ENCODE results near the gene CCDC92B.

The CCDC92B gene

DNA sequence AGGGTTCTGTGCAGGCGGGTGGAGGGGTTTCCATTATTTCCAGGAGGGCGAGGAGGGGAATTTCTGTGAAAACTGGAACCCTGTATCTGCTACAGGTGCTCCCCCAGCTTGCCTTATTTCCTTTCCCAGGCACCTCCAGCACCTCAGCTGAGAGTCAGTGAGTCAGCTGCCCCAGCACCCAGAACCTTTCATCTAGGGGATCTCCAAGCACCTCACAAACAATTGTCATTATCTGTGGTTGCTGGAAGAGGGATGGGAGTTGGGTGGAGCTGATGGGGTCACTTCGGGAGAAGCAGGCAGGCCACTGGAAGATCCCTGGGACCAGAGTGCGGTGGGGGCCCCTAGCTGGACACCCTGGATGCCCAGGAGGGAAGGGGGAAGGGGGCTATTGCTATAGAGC lies 27.8 kb downstream of the CCDC92B start:
- no peak for DNase-seq (ENCODE audit: low spot score)

DNA sequence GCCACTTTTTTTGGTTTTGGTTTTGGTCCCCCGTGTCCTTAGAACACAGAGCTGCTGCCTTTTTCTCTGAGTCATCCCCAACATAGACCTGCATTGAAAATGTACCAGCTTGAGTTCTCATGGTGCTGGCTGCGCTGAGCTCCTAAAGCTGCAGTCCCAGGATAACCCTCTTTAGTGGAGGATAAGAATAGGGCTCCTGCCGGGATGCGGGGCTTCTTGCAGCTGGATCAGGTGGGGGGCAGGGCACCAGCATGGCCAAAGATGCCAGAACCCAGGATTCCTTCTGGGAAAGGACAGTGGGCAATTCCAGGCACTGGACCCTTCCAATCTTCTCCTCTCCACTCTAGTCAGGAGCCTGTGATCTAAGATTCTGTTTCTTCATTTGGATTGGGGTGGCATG lies 29.6 kb downstream of the CCDC92B start:
- no peak for DNase-seq (ENCODE audit: low spot score)

DNA sequence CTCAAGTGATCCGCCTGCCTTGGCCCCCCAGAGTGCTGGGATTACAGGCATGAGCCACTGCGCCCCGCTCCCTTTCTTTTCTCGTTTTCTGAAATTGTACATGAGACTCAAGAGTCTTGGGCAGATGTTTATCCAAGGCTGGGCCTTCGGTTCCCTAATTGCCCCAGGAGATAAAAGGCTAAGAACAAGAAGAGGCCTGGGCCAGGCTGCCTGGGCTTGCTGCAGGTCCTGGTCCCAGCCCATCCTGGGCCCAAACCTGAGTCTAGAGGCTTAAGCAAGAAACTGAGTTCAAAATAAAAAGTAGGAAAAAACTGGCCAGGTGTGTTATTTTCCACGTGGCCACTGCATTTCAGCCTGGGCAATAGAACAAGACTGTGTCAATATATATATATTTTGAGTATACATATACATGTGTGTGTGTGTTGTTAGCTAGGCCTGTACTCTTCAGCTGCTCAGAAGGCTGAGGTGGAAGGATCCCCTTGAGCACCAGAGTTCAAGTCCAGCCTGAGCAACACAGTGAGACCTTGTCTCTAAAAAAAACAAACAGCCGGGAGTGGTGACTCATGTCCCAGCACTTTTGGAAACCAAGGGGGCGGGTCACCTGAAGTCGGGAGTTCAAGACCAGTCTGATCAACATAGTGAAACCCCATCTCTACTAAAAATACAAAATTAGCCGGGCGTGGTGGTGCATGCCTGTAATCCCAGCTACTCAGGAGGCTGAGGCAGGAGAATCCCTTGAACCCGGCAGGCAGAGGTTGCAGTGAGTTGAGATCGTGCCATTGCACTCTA lies 31.1 kb downstream of the CCDC92B start:
- no peak for DNase-seq (ENCODE audit: low spot score)

DNA sequence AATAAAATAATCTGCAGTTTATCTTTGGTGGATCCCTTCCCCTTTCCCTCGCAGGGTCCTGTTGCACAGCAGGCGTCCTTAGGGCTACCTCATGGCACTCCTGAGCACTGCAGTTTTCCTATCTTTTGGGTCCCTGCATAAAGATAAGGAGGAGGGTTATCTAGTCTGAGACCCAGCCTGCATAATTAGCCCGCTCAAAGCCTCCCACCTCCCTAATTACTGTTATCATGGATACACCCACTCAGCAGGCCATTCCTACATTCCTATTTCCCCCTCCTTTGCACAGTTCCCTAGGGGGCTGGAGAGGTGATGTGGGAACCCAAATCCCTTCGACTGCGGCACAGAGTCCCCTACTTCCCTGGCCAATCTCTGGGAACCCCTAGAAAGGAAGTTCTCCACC lies 32.8 kb downstream of the CCDC92B start:
- DNase-seq (ENCODE audit: low spot score) = no peak

DNA sequence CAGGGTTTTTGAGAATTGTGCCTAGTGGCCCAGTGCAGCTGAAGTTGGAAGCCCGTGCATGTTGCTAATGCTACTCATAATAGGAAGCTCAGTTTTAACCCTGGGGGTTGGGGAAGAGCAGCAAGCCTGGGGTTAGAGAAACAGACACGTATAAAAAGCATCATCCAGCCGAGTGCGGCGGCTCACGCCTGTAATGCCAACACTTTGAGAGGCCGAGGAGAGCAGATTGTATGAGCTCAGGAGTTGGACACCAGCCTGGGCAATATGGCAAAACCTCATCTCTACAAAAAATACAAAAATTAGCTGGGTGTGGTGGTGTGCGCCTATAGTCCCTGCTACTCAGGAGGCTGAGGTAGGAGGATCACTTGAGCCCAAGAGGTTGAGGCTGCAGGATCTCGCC lies 35.6 kb downstream of the CCDC92B start:
- no peak for DNase-seq (ENCODE audit: low spot score)

DNA sequence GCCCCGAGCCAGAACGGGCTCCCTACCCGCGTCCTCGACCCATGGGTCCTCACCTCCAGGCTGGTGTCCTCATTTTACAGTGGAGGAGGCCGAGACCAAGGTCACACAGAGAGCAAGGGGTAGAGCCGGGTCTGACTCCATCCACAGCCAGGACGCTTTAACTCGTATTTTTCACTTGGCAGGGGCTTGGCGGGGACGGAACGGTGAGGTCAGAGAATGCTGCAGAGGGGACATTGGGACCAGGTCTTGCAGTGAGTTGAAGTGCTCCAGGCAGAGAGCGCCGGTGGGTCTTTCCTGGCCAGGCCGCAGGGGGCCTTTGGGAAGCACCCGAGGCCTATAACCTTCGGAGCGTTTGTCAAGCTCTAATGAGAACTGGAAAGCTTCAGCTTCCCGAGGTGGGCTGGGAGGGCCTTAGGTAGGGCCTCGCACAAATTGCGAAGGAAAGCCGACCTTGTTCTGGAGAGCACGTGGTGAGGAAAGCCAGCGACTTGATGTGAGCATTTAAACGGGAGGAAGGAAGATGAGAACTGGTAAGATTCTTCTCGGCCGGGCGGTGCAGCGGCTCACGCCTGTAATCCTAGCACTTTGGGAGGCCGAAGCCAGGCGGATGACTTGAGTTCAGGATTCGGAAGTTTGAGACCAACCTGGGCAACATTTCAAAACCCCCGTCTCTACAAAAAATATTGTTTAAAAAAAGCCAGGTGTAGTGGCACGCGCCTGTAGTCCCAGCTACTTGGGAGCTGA lies 37.0 kb downstream of the CCDC92B start:
- no peak for DNase-seq (ENCODE audit: low spot score)

DNA sequence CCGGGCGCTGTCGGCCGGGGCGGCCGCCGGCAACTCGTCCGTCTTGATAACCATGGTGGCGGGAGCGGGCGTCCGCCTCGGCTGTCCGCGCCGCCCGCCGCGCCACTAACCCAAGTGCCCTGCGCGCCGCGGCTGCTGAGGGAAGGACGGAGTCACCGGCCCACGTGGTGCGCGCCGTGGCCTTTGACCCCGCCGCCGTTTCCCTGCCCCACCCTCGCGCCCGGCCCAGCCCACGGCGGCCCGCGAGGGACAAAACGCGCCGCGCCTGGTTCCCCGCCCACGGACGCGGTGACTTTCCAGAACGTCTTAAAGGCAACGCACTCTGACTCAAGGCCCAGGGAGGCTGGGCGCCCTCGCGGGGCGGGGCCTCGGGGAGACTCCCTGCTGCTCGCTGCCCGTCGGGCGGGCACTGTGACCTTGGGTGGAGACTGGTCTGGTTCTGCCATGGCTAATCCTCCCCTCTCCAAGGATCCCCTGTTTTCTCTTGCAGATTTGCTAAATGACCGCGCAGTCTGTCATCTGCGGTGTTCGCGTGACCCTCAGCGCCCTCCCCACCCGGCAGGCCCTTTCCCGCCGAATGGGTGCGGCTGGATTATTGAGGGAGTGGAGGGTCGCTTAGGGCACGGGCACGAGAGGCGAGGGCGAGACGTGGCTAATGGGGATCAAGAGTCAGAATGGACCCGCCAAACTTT lies 37.7 kb downstream of the CCDC92B start, which contains the start of gene CLUH:
CLUH (minus strand) TSS at position 157 of the 692 bp plus-strand sequence; CDS start at position 54, 103 bp downstream.
- DNase-seq (ENCODE audit: low spot score) = peak; percentile 99

DNA sequence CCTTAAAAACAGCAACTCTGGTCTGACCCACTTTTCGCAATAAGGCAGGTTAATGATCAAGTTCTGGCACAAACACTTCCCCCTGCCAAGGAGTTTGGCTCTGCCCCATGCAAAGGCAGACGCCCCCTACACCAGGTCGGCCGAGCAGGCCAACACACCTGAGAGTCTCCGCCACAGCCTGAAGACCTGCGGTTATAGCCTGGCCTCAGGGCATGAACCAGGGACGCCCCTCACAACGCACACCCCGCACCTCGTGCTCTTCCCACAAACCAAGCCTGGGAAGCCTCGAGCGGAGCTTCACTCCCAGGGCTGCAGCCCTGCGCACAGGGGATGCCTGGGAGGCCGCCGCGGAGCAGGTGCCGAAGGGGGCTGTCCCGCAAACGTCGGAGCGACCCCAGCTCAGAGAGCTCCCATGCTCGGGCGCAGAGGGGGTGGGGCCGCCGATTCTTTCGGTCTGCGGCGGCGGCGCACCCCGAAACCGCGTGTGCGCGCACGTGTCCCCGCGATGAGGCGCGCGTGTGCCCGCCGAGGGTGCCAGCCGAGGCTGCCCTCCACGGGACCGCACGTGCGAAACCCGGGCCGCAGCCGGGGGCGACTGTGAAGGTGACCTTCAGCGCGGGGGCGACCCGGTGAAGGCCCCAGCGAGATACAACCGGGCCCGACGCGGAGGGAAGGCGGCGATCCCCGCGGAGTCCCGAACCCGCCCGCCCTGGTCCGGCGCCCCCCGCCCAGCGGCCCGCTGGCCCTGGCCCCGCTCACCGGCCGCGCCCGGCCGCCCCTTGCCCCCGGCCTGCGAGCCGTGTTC lies 38.4 kb downstream of the CCDC92B start:
- peak; percentile 55 for DNase-seq (ENCODE audit: low spot score)

DNA sequence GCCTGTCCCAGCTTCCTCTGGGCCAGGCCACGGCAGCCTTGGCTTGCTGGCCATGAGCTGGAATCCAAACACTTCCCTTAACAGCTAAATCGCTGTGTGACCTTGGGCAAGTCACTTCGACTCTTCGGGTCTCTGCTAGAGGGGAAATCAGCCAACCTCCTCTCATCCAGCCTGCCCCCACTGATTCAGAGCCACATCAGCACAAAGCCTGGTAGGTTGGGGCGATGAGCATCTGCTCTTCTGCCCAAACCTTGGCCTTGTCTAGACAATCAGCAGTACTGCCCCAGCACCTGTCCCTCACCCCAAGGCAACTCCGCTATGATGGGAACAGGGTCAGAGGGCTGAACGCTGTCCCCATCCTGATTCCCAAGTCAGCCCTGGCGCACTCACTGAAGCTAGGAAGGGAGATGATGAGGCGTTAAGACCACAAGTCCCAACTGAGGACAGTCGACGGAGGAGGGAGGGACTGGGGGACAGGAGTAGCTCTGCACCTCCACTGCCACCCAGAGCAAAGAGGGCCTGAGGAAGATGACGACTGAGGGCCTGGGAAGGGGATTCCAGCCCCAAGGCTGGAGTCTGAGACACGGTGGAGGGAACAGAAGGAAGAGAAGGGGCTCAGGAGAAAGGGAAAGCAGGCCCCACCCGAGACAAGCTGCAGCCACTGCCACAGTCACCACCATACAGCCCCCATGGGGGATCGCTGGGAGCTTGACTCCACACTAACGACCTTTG lies 39.2 kb downstream of the CCDC92B start:
- DNase-seq (ENCODE audit: low spot score) = no peak

DNA sequence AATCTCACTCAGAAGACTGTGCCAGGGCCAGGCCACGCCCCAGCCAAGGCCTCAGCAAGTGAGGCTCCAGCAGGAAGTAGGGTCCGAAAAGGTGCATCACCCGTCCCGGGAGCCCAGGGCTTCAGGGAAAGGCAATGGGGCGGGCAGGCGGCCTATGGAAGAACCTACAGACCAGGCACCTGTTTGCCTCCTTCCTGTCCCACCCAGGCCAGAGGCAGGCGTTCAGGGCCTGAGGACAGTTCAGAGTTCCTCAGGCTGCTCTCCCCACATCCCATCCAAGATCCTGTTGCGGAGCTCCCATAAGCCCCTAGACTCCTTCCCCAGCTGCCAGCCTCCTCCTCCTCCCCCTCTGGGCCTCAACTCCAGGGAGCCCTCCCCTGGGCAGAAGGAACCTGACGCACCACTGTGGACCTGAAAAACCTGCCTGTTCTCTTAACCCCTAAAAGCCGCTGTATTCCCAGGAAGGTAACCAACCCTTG lies 40.2 kb downstream of the CCDC92B start:
- peak; percentile 47 for DNase-seq (ENCODE audit: low spot score)

DNA sequence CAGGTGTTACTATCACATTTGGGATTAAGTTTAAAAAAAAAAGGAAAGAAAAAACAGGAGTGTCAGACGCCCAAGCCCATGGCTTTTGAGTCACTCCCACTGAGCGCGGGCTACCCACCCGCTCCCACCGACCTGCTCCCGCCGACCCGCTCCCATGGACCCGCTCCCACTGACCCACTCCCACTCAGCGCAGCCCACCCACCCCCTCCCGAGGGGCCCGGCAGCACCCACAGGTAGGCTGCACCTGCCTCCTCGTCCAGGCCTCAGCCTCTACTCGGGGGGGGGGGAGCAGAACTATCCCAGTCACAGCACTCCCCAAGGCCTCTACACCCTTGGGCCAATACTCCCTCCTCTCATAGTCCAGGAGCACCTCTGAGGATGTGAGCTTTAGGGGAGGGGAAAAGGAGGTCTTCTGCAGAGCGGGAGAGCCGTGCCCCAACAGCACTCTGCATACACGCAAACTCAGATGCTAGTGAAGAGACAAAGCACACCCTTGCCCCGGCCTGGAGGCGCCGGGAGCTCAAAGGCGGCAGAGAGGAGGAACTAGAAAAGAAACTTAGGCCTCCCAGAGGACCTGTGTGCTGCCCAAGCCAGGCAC lies 40.8 kb downstream of the CCDC92B start:
- no peak for DNase-seq (ENCODE audit: low spot score)

DNA sequence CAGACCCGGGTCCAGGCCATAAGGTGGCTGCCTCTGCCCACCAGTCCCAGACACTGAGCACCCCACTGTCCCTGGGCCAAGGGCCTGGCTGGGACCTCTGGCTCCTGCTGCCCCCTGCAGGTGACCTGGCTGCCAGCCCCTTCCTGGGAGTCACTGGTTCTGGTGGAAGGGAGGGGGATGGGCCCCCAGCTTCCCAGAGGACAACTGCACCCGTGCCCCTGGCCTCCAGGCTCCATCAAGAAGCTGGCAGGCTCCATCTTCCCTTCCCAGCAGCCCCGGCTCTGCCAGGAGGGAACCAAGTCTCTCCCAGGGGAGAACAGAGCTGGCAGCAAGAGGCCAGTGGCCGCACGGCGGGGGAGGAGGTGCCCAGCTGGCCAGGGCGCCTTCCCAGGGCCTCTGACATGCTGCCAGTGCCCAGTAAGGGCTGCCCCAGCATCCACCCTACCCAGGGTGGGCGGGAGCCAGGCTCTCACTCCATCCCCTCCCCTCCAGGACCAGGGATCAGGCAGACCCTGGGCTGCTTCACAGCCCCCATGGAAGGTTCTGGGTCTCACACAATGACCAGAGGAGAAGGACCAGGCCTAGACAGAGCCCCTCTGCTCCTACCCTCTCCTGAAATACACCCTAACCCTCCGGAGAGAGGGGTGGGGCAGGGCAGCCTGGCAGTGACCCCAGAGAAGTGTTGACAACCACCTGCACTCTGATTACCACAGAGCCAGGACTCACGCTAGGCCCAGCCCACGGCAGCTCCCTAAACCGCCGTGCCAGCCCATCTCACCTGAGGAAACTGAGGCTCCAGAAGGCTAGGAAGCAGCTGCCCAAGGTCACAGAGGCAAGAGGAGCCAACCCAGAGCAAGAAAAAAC lies 41.5 kb downstream of the CCDC92B start:
- no peak for DNase-seq (ENCODE audit: low spot score)

DNA sequence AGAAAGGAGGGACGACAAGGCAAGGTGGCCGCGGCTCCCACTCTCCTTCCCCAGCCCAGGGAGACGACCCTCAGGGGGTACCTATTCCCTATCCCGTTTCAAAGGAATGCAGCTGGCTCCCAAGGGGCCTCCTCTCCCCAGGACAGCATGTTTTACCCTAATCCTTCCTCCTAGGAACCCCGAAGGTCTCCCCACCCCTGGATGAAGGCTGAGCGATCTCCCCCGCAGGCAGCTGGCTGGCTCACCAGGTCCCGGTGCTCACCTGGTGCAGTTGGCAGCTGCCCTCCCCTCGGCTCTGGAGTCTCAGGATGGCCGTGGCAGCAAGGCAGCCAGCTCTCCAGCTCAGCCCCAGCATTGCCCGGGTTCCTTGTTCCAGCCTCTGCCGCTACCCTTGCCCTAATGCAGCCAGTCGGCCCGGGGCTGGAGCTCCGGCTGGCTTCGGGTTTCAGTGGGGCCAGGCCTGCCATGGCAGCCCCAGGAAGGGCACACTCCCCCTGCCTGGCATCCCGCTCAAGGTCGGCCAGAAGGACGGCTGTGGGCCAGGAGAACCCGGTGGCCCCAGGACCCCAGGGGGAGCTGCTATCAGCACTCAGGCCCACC lies 42.4 kb downstream of the CCDC92B start:
- DNase-seq (ENCODE audit: low spot score) = no peak

DNA sequence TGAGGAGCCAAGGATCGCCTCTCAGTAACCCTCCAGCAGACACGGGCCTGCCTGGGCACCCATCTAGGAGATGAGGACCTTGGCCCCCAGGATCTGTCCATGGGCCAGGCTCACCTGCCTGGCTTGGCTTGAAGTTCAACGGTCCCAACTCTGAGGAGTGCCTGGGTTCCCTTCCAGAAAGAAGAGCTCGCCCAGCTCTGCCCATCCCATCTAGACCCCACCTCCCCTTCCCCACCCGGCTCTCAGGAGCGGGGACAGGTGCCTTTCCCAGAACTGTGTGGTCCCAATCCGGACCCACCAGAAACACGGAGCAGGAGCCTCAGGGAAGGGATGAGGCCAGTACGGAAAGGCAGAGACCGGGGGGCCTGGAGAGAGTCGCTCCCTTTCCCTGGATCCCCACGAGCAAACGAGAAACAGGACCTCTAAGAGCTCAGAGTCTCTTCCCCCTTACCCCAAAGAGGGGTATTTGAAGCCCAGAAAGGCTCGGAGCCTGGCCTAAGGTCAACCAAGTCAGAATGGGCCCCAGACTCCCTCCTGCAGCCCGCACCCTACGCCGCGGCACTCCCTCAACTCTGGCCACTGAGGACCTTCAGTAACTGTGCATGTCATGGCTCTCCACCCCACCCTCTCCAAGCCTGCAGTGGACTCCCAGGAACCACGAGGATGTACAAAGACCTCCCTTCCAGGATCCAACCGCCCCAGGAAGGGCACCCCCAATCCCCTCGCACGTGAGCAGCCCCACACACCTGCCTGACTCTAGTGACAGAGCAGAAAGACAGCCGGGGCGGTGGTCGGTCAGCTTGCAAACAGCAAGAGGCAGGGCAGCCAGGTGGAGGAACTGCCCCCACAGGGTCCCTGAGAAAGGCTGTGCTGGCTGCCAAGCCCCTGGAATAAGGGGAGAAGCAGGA lies 43.3 kb downstream of the CCDC92B start:
- no peak for DNase-seq (ENCODE audit: low spot score)

DNA sequence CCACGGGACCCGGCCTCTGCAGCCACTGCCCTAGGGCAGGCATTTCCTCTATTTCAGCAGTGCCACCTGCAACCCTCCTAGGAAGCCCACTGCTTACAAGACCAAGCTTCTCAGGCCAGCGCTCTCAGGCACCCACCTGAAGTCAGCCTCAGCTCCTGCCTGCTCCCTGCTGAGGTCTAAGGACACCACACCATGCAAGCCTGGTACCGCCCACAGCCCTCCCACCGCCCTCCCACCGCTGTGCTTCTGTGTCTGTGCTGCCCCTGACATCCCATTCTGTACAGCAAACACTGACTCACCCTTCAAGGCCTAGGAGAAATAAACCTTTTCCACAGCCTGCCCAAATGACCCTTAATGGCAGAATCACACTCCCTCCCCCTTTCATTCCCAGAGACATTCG lies 44.2 kb downstream of the CCDC92B start:
- DNase-seq (ENCODE audit: low spot score) = no peak

DNA sequence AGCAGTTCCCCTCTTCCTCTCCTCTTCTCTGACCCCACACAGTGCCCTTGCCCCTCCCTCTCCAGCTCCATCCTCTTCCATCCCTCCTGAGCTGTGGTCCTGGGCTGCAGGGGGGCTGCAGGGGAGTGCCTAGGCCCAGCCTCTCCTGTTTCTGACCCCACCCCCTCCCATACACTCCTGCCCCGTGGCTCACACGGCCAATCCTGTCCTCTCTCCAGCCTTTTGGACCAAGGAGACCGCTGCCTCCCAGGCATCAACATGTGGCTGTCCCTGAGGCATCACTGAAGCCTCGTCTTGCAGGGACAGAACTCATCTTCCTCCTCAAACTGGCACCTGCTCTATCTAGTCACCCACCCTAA lies 44.6 kb downstream of the CCDC92B start:
- DNase-seq (ENCODE audit: low spot score) = no peak

DNA sequence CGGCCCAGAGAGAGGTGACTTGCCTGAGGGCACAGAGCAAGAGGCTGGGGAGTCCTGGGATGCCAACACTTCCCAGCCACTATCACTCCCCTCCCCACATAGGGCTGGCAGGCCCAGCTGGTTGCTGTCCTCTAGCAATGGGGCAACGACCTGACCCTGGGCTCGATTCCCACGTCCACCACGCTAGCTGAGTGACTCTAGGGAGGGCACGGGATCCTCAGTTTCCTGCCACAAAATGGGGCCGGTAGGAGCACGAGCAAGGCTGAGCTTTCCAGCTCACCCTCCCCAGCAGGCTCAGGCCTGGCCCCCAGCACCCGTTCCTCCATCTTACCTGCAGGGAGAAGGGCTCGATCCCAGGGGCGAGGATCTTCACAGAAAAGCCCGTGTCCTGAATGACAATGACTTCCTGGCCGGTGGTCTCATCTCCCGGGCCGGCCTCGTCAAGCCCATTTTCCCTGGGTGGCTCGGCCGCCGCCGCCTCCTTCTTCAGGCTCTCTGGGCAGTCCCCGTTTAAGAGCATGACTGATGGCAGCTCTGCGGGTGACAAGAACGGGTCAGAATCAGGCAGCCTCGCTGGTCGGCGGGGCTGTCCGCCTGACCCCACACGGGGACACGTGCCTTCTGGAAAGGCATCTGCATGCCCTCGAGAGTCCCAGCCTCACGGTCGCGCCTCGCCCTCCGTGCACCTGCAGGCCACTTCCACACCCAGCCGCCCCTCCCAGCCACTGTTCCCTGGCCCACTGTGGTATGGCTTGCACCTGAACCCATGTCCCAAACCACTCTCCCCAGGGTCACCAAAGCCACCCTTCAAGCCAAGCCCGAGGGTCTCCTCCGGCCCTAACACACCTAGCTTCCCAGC lies 45.2 kb downstream of the CCDC92B start:
- no peak for DNase-seq (ENCODE audit: low spot score)
